SK-N-SH treated with all-trans-retinoic acid at 6 μM for 48 hours (cell line): ENCODE measurements around the gene RGS6.
A peak's percentile ranks its signal among the peaks of the same experiment; 100 is the strongest.

Experiments
- ATAC-seq: fragments of 200-7000 bp; cut with Tn5 transposase; 3 replicates; pipeline ENCODE4 v1.9.1; 2020; ENCODE audit warnings: mild to moderate bottlenecking, moderate library complexity
- ARNTL ChIP-seq: fragments of 450-650 bp; formaldehyde crosslinking; IDR thresholded peaks from 2 replicates; pipeline ENCODE4 v1.5.0; 2020; ENCODE audit warnings: low read depth, mild to moderate bottlenecking, moderate library complexity, borderline replicate concordance
- BACH2 ChIP-seq: fragments of 250-450 bp; sonication (Bioruptor Pico); IDR thresholded peaks from 2 replicates; pipeline ENCODE4 v1.9.0; 2021; ENCODE audit warnings: mild to moderate bottlenecking, borderline replicate concordance
- CSDC2 ChIP-seq: fragments of 250-450 bp; sonication (Bioruptor Pico); IDR thresholded peaks from 2 replicates; pipeline ENCODE4 v1.5.0; 2020; ENCODE audit warnings: mild to moderate bottlenecking, moderate library complexity
- CSRNP3 ChIP-seq: fragments of 250-450 bp; sonication (Bioruptor Pico); IDR thresholded peaks from 2 replicates; pipeline ENCODE4 v1.5.1; 2021; ENCODE audit warnings: mild to moderate bottlenecking, moderate library complexity
- ESRRG ChIP-seq: fragments of 250-450 bp; sonication (Bioruptor Pico); IDR thresholded peaks from 2 replicates; pipeline ENCODE4 v1.6.1; 2021; ENCODE audit warnings: mild to moderate bottlenecking
- GLIS3 ChIP-seq: fragments of 250-450 bp; sonication (Bioruptor Pico); IDR thresholded peaks from 2 replicates; pipeline ENCODE4 v1.5.0; 2020; ENCODE audit warnings: mild to moderate bottlenecking, moderate library complexity
- PATZ1 ChIP-seq: fragments of 250-450 bp; sonication (Bioruptor Pico); IDR thresholded peaks from 2 replicates; pipeline ENCODE4 v1.8.0; 2020; ENCODE audit warnings: mild to moderate bottlenecking, moderate library complexity, borderline replicate concordance
- PPARA ChIP-seq: fragments of 250-450 bp; sonication (Bioruptor Pico); IDR thresholded peaks from 2 replicates; pipeline ENCODE4 v1.5.0; 2020; ENCODE audit warnings: mild to moderate bottlenecking, borderline replicate concordance
- RARB ChIP-seq: fragments of 250-450 bp; sonication (Bioruptor Pico); IDR thresholded peaks from 2 replicates; pipeline ENCODE4 v1.8.0; 2021; ENCODE audit warnings: mild to moderate bottlenecking, moderate library complexity
- SNAI2 ChIP-seq: fragments of 250-450 bp; sonication (Bioruptor Pico); IDR thresholded peaks from 2 replicates; pipeline ENCODE4 v1.5.0; 2020; ENCODE audit warnings: mild to moderate bottlenecking, moderate library complexity
- TCF4 ChIP-seq: fragments of 250-450 bp; sonication (Bioruptor Pico); IDR thresholded peaks from 2 replicates; pipeline ENCODE4 v1.8.0; 2021; ENCODE audit warnings: mild to moderate bottlenecking, moderate library complexity, borderline replicate concordance
- TOX ChIP-seq: fragments of 250-450 bp; sonication (Bioruptor Pico); IDR thresholded peaks from 2 replicates; pipeline ENCODE4 v1.8.0; 2021; ENCODE audit warnings: mild to moderate bottlenecking, moderate library complexity, borderline replicate concordance
- TSHZ2 ChIP-seq: fragments of 250-450 bp; sonication (Bioruptor Pico); IDR thresholded peaks from 2 replicates; pipeline ENCODE4 v1.5.0; 2020; ENCODE audit warnings: mild to moderate bottlenecking, moderate library complexity
- ZC3H10 ChIP-seq: fragments of 250-450 bp; sonication (Bioruptor Pico); IDR thresholded peaks from 2 replicates; pipeline ENCODE4 v1.5.1; 2021; ENCODE audit warnings: mild to moderate bottlenecking, moderate library complexity
- ZFP3 ChIP-seq: fragments of 250-450 bp; sonication (Bioruptor Pico); IDR thresholded peaks from 2 replicates; pipeline ENCODE4 v1.5.0; 2020; ENCODE audit warnings: mild to moderate bottlenecking, moderate library complexity
- ZFP30 ChIP-seq: fragments of 450-650 bp; formaldehyde crosslinking; IDR thresholded peaks from 2 replicates; pipeline ENCODE4 v1.5.0; 2022; ENCODE audit warnings: mild to moderate bottlenecking, moderate library complexity
- ZNF70 ChIP-seq: fragments of 450-650 bp; formaldehyde crosslinking; IDR thresholded peaks from 2 replicates; pipeline ENCODE4 v1.5.0; 2020; ENCODE audit warnings: mild to moderate bottlenecking, moderate library complexity
- ZNF8 ChIP-seq: fragments of 450-650 bp; formaldehyde crosslinking; IDR thresholded peaks from 2 replicates; pipeline ENCODE4 v1.5.0; 2020; ENCODE audit warnings: mild to moderate bottlenecking, moderate library complexity

RGS6 gene

GRCh38 chr14:72514660-72515025, 582.4 kb downstream of the RGS6 start:
- no peak for ATAC-seq
- TF ChIP-seq TSHZ2 (CRISPR knock-in tag), result no peak
- TF ChIP-seq ZNF8 (CRISPR knock-in tag), result no peak
- no peak for TF ChIP-seq CSDC2
- TF ChIP-seq CSRNP3 (CRISPR knock-in tag), result no peak
- no peak for TF ChIP-seq ARNTL
- TF ChIP-seq ESRRG (CRISPR knock-in tag), result no peak
- TF ChIP-seq TCF4 (CRISPR knock-in tag), result no peak
- TF ChIP-seq BACH2 (CRISPR knock-in tag), result no peak
- TF ChIP-seq ZFP30 (CRISPR knock-in tag), result no peak
- TF ChIP-seq ZNF70 (CRISPR knock-in tag), result no peak
- TF ChIP-seq TOX (CRISPR knock-in tag), result no peak
- TF ChIP-seq GLIS3 (CRISPR knock-in tag), result no peak

GRCh38 chr14:72515779-72516770, 583.8 kb downstream of the RGS6 start:
- TF ChIP-seq ZC3H10 (CRISPR knock-in tag) (no peak), RARB (CRISPR knock-in tag) (no peak), GLIS3 (CRISPR knock-in tag) (no peak), ZFP3 (CRISPR knock-in tag) (no peak), TSHZ2 (CRISPR knock-in tag) (no peak), PPARA (CRISPR knock-in tag) (no peak), PATZ1 (CRISPR knock-in tag) (no peak), ZFP30 (CRISPR knock-in tag) (no peak), SNAI2 (no peak), CSRNP3 (CRISPR knock-in tag) (no peak), ESRRG (CRISPR knock-in tag) (no peak)
- peak; percentile 50 for ATAC-seq
